Left ventricle myocardium inferior (tissue), 1 donor: ENCODE data around the gene TPMT. TPM values are rescaled to one million over a fixed set of nuclear protein-coding genes. Genes with fewer than 3 reads are reported as not detected.

ENCODE experiments used
- DNase-seq: peaks from one replicate; pipeline ENCODE4 v3.0.0-alpha.2; 2020
- H3K27ac ChIP-seq: fragments of 200-600 bp; replicated peaks from 2 replicates; pipeline ENCODE4 v1.8.0; 2021
- H3K27me3 ChIP-seq: fragments of 200-600 bp; 2 replicates; pipeline ENCODE4 v1.8.0; 2021; ENCODE audit warnings: low read depth
- H3K36me3 ChIP-seq: fragments of 200-600 bp; 2 replicates; pipeline ENCODE4 v1.8.0; 2021
- H3K4me1 ChIP-seq: fragments of 200-600 bp; 2 replicates; pipeline ENCODE4 v1.8.0; 2021
- H3K4me3 ChIP-seq: fragments of 200-600 bp; 2 replicates; pipeline ENCODE4 v1.8.0; 2021; ENCODE audit warnings: mild to moderate bottlenecking, moderate library complexity
- H3K9me3 ChIP-seq: fragments of 200-600 bp; replicated peaks from 2 replicates; pipeline ENCODE4 v1.8.0; 2021
- intact Hi-C: fragments of 100-400 bp; cut with micrococcal nuclease; formaldehyde crosslinking; loops from one replicate; pipeline ENCODE4 v1.11.0; 2022
- total RNA-seq: library from RNA; stranded (reverse); fragmentation: NEBNext Ultra II Directional; extraction: Animal tissue kit (Norgen Biotek cat#: 25700); gene quantifications from one replicate; pipeline ENCODE4 v1.2.1, GENCODE V29; 2021
- TF ChIP-seq, protein P1 (sequence below): fragments of 200-600 bp; IDR thresholded peaks from 2 replicates; pipeline ENCODE4 v1.8.0; 2021; ENCODE audit warnings: antibody characterized with exemption, mild to moderate bottlenecking, borderline replicate concordance
- donor health status: DM: no; HTN: yes; CAD: no; lungs with severe emphysema.

Gene TPMT
- total RNA-seq, 1 donor from 2014 or later = 14.1 TPM

DNA sequence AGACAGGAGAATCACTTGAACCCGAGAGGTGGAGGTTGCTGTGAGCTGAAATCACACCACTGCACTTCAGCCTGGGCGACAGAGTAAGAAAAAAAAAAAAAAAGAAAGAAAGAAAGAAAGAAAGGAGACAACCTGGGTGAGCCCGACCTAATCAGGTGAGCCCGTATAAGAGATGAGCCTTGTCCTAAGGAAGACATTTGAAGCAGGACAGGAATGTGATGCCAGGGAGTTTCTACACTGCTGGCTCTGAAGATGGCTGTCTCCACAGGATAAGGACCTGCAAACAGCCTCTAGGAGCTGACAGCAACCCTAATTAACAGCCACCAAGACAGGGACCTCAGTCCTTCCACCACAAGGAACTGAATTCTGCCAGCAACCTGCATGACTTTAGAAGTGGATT lies 74.3 kb downstream of the TPMT start:
- TF ChIP-seq, protein P1, sequence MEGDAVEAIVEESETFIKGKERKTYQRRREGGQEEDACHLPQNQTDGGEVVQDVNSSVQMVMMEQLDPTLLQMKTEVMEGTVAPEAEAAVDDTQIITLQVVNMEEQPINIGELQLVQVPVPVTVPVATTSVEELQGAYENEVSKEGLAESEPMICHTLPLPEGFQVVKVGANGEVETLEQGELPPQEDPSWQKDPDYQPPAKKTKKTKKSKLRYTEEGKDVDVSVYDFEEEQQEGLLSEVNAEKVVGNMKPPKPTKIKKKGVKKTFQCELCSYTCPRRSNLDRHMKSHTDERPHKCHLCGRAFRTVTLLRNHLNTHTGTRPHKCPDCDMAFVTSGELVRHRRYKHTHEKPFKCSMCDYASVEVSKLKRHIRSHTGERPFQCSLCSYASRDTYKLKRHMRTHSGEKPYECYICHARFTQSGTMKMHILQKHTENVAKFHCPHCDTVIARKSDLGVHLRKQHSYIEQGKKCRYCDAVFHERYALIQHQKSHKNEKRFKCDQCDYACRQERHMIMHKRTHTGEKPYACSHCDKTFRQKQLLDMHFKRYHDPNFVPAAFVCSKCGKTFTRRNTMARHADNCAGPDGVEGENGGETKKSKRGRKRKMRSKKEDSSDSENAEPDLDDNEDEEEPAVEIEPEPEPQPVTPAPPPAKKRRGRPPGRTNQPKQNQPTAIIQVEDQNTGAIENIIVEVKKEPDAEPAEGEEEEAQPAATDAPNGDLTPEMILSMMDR = no peak
- Histone ChIP-seq H3K4me1 (no peaks in the 10 kb centered on the region), H3K36me3 (no peaks in the 10 kb centered on the region), H3K27me3 (no peaks in the 10 kb centered on the region), H3K27ac (no peak overlapping the region), H3K4me3 (no peak overlapping the region), H3K9me3 (no peaks in the 10 kb centered on the region)
- intact Hi-C loops = no loop called here
- no peak for DNase-seq

DNA sequence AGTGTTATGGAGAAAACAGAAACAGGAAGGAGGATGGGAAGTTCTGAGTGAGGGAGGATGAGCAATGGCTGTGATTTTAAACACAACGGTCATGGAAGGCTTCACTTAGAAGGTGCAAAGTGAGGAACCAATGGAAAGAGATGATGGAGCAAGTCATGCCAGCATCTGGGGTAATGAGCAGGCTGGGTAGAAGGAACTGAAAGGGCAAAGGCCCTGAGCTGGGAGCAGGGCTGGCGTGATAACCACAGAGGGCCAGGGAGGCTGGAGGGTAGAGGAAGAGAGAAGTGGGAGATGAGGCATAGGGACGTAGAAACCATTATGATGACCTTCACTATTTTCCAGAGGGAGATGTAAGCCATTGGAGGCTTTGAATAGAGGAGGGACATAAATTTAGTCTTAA lies 76.0 kb downstream of the TPMT start:
- Histone ChIP-seq H3K4me1 (no peaks in the 10 kb centered on the region), H3K36me3 (no peaks in the 10 kb centered on the region), H3K27me3 (no peaks in the 10 kb centered on the region), H3K4me3 (no peak overlapping the region), H3K9me3 (no peaks in the 10 kb centered on the region), H3K27ac (no peak overlapping the region)
- DNase-seq = no peak
- intact Hi-C loops = no loop called here
- TF ChIP-seq, protein P1 = no peak

Other genes with a start within 250 kb of the TPMT start
- 85.7 TPM for gene KIF13A, start 167.4 kb downstream of the TPMT start, total RNA-seq
- gene NHLRC1, start 32.4 kb downstream of the TPMT start, total RNA-seq = 1.1 TPM
- 14.3 TPM for gene KDM1B, start 345 bp upstream of the TPMT start, total RNA-seq
- 54.0 TPM for gene DEK, start 109.5 kb upstream of the TPMT start, total RNA-seq
- gene RNF144B, start 232.3 kb upstream of the TPMT start, total RNA-seq = 14.1 TPM